HepG2 (cell line): ENCODE results near the gene SYS1. TPM values are rescaled to one million over a fixed set of nuclear protein-coding genes. Genes with fewer than 3 reads are reported as not detected.
A peak's percentile ranks its signal among the peaks of the same experiment; 100 is the strongest.

Source experiments
- AHR ChIP-seq: IDR thresholded peaks from 2 replicates; pipeline ENCODE4 v1.6.1; 2018; ENCODE audit warnings: missing genetic modification reagents, missing compliant biosample characterization
- CAMTA2 ChIP-seq: sonication (generic); formaldehyde crosslinking; IDR thresholded peaks from 2 replicates; pipeline ENCODE4 v1.4.0; 2020; ENCODE audit warnings: mild to moderate bottlenecking, missing genetic modification reagents, borderline replicate concordance
- DMAP1 ChIP-seq: IDR thresholded peaks from 2 replicates; pipeline ENCODE4 v1.6.1; 2016
- DNMT1 ChIP-seq: sonication (generic); formaldehyde crosslinking; IDR thresholded peaks from 2 replicates; pipeline ENCODE4 v1.5.1; 2020; ENCODE audit warnings: mild to moderate bottlenecking, missing genetic modification reagents
- ETV5 ChIP-seq: IDR thresholded peaks from 2 replicates; pipeline ENCODE4 v1.6.1; 2018; ENCODE audit warnings: missing biosample characterization, missing genetic modification reagents, inconsistent platforms, borderline replicate concordance
- GTF2F1 ChIP-seq: fragments of 150-350 bp; IDR thresholded peaks from 2 replicates; pipeline ENCODE4 v1.6.1; 2014; ENCODE audit warnings: low read length
- MEIS2 ChIP-seq: sonication (generic); formaldehyde crosslinking; IDR thresholded peaks from 2 replicates; pipeline ENCODE4 v1.9.0; 2021; ENCODE audit warnings: mild to moderate bottlenecking, missing genetic modification reagents
- NFRKB ChIP-seq: fragments of 450-650 bp; IDR thresholded peaks from 2 replicates; pipeline ENCODE4 v1.6.1; 2017
- POLR2AphosphoS2 ChIP-seq: IDR thresholded peaks from 2 replicates; pipeline ENCODE4 v1.6.1; 2011; ENCODE audit warnings: low read depth, low read length, improper control_type of control experiment
- SATB2 ChIP-seq: sonication (generic); formaldehyde crosslinking; IDR thresholded peaks from 2 replicates; pipeline ENCODE4 v1.5.0; 2020; ENCODE audit warnings: missing genetic modification reagents
- SKI ChIP-seq: fragments of 450-650 bp; IDR thresholded peaks from one replicate; pipeline ENCODE4 v1.6.1; 2018; ENCODE audit warnings: mild to moderate bottlenecking; ENCODE audit not compliant: partially characterized antibody
- SP4 ChIP-seq: sonication (generic); formaldehyde crosslinking; IDR thresholded peaks from 2 replicates; pipeline ENCODE4 v1.8.1; 2023; ENCODE audit warnings: mild to moderate bottlenecking, missing genetic modification reagents
- SP5 ChIP-seq: IDR thresholded peaks from 2 replicates; pipeline ENCODE4 v1.6.1; 2016; ENCODE audit warnings: low read depth, borderline replicate concordance
- TSC22D2 ChIP-seq: sonication (generic); formaldehyde crosslinking; IDR thresholded peaks from 2 replicates; pipeline ENCODE4 v1.5.1; 2020; ENCODE audit warnings: missing genetic modification reagents, mild to moderate bottlenecking, borderline replicate concordance
- WIZ ChIP-seq: sonication (generic); formaldehyde crosslinking; IDR thresholded peaks from 2 replicates; pipeline ENCODE4 v1.5.1; 2020; ENCODE audit warnings: mild to moderate bottlenecking, missing genetic modification reagents
- ZBTB8A ChIP-seq: sonication (generic); formaldehyde crosslinking; IDR thresholded peaks from 2 replicates; pipeline ENCODE4 v1.4.0; 2020; ENCODE audit warnings: mild to moderate bottlenecking, low read depth, missing genetic modification reagents, borderline replicate concordance
- ZNF335 ChIP-seq: sonication (generic); formaldehyde crosslinking; IDR thresholded peaks from 2 replicates; pipeline ENCODE4 v1.4.0; 2020; ENCODE audit warnings: missing genetic modification reagents
- ZNF724P ChIP-seq: sonication (generic); formaldehyde crosslinking; IDR thresholded peaks from 2 replicates; pipeline ENCODE4 v1.8.0; 2022; ENCODE audit warnings: missing genetic modification reagents, borderline replicate concordance
- polyA plus RNA-seq, 8 experiments: library from polyadenylated mRNA; depleted of rRNA in 3 of 8; stranded (reverse) in 7 of 8; unstranded in 1 of 8; fragments of >200 nt; fragmentation: Illumina TruSeq in 4 of 8; extraction: Trizol in 4 of 8; gene quantifications; 2 replicates each; pipeline versions ENCODE4 v1.2.1 to v1.2.3, GENCODE V29; 2011 to 2016; ENCODE audit warnings: low read depth in 4 of 8, missing spikeins in 1 of 8, mixed read lengths in 1 of 8; ENCODE audit not compliant: insufficient read depth in 1 of 8
- total RNA-seq, 5 experiments: library from RNA; depleted of rRNA; stranded (reverse); fragments of >200 nt; fragmentation: Illumina TruSeq; extraction: Trizol; gene quantifications; 2 replicates each; pipeline ENCODE4 v1.2.3, GENCODE V29; 2016; ENCODE audit warnings: low read depth in 1 of 5
- TF ChIP-seq, protein P1 (sequence below), 2 experiments: fragments of 450-650 bp in 1 of 2; sonication (generic) in 1 of 2; formaldehyde crosslinking; IDR thresholded peaks; 2 replicates each; pipeline versions ENCODE4 v1.5.0 to v1.8.0; 2020 to 2022; ENCODE audit warnings: mild to moderate bottlenecking in 1 of 2, missing genetic modification reagents in 1 of 2
- TF ChIP-seq, protein P2 (sequence below): sonication (generic); formaldehyde crosslinking; IDR thresholded peaks from 2 replicates; pipeline ENCODE4 v1.8.1; 2023; ENCODE audit warnings: mild to moderate bottlenecking, missing genetic modification reagents
- TF ChIP-seq, protein P3 (sequence below), 2 experiments: sonication (generic) in 1 of 2; formaldehyde crosslinking in 1 of 2; IDR thresholded peaks; 2 replicates each; pipeline versions ENCODE4 v1.6.1 to v1.9.0; 2014 to 2022; ENCODE audit warnings: antibody characterized with exemption in 1 of 2, borderline replicate concordance in 1 of 2, inconsistent platforms in 1 of 2, low read depth in 1 of 2, missing genetic modification reagents in 1 of 2

SYS1 gene
- total and polyA plus RNA-seq, 2 of the 13 experiments (the other 11 are each of a cell fraction or from before 2014, with no cell fraction given) = 38.3 to 65.6 TPM

DNA sequence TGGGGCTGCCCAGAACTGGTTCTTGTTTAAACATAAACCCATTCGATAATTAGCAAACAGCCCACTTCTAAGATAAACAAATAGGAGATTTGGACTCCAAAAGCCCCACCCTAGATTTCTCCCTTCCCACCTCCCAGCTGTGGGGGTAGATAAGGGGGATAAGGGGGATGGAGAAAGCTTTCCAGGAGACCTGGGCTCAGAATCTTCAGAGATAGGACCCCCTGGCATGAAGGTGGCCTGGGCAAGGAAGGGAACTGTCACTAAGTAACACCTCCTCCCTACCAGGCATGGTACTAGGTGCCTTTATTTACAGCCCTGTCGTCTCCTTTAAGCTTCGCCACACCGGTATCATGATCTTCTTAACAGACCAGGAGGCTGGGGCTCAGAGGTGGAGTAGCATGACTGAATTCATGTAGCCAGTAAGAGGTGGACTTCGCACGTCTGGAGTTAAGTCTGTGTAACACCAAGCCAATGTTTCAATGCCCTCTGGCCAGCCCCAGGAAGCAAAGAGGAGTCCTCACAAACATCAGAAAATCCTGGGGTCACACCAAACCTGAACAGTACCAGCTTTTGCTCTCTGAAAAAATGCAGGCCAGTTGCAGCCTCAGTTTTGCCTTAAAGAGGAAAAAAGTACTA, 19.3 kb upstream of the SYS1 start (continued):
- TF ChIP-seq, protein P1, sequence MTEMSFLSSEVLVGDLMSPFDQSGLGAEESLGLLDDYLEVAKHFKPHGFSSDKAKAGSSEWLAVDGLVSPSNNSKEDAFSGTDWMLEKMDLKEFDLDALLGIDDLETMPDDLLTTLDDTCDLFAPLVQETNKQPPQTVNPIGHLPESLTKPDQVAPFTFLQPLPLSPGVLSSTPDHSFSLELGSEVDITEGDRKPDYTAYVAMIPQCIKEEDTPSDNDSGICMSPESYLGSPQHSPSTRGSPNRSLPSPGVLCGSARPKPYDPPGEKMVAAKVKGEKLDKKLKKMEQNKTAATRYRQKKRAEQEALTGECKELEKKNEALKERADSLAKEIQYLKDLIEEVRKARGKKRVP (CRISPR knock-in tag; IDR thresholded peaks at IDR 0.05) = peak; percentile 39 to 59; a peak in 1 of 4 replicates
- TF ChIP-seq GTF2F1 (no peak), ZNF724P (no peak; the same call in 1 of the 2 replicates), NFRKB (no peak), DMAP1 (CRISPR knock-in tag) (0 out of 2 replicates have a peak, but pooled peaks have one; percentile 15), ETV5 (CRISPR knock-in tag) (0 out of 2 replicates have a peak, but pooled peaks have one; percentile 11), TSC22D2 (CRISPR knock-in tag) (no peak; the same call in 1 of the 2 replicates), AHR (CRISPR knock-in tag) (no peak), SATB2 (CRISPR knock-in tag) (no peak), MEIS2 (CRISPR knock-in tag) (no peak), DNMT1 (CRISPR knock-in tag) (no peak), SP4 (CRISPR knock-in tag) (peak; percentile 57; the same call in 1 of the 2 replicates), SP5 (CRISPR knock-in tag) (peak; percentile 72), POLR2AphosphoS2 (no peak), SKI (peak; percentile 98), WIZ (no peak), ZBTB8A (CRISPR knock-in tag) (no peak), CAMTA2 (CRISPR knock-in tag) (no peak), ZNF335 (CRISPR knock-in tag) (no peak)
- TF ChIP-seq, protein P2, sequence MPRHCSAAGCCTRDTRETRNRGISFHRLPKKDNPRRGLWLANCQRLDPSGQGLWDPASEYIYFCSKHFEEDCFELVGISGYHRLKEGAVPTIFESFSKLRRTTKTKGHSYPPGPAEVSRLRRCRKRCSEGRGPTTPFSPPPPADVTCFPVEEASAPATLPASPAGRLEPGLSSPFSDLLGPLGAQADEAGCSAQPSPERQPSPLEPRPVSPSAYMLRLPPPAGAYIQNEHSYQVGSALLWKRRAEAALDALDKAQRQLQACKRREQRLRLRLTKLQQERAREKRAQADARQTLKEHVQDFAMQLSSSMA = no peak
- TF ChIP-seq, protein P3, sequence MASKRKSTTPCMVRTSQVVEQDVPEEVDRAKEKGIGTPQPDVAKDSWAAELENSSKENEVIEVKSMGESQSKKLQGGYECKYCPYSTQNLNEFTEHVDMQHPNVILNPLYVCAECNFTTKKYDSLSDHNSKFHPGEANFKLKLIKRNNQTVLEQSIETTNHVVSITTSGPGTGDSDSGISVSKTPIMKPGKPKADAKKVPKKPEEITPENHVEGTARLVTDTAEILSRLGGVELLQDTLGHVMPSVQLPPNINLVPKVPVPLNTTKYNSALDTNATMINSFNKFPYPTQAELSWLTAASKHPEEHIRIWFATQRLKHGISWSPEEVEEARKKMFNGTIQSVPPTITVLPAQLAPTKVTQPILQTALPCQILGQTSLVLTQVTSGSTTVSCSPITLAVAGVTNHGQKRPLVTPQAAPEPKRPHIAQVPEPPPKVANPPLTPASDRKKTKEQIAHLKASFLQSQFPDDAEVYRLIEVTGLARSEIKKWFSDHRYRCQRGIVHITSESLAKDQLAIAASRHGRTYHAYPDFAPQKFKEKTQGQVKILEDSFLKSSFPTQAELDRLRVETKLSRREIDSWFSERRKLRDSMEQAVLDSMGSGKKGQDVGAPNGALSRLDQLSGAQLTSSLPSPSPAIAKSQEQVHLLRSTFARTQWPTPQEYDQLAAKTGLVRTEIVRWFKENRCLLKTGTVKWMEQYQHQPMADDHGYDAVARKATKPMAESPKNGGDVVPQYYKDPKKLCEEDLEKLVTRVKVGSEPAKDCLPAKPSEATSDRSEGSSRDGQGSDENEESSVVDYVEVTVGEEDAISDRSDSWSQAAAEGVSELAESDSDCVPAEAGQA (IDR thresholded peaks at IDR 0.05; ENCODE audit: low read depth) = no peak
- TF ChIP-seq, protein P3 (CRISPR knock-in tag; IDR thresholded peaks at IDR 0.05; ENCODE audit: borderline replicate concordance) = no peak
